Breast epithelium (tissue), 4 donors: Measurements from ENCODE around the gene ABCA4. TPM values are rescaled to one million over a fixed set of nuclear protein-coding genes. Genes with fewer than 3 reads are reported as not detected.

ENCODE experiments used
- DNase-seq, 2 donors: peaks; one replicate each; pipeline ENCODE4 v3.0.0-alpha.2; 2019; ENCODE audit warnings: low spot score in 2 of 2
- H3K27ac ChIP-seq, 2 donors: fragments of 200-600 bp; sonication (generic) in 1 of 2; one replicate each; pipeline ENCODE4 v1.5.1; 2016 to 2019; ENCODE audit warnings: mild to moderate bottlenecking in 1 of 2
- H3K27me3 ChIP-seq, 2 donors: fragments of 200-600 bp; sonication (generic) in 1 of 2; one replicate each; pipeline versions ENCODE4 v1.5.1 to v1.6.0; 2017 to 2019; ENCODE audit warnings: control low read depth in 1 of 2, mild to moderate bottlenecking in 1 of 2
- H3K36me3 ChIP-seq: fragments of 200-600 bp; one replicate; pipeline ENCODE4 v1.5.1; 2019
- H3K4me1 ChIP-seq, 2 donors: fragments of 200-600 bp; sonication (generic); one replicate each; pipeline ENCODE4 v1.5.1; 2016 to 2019; ENCODE audit warnings: control low read depth in 1 of 2
- H3K4me3 ChIP-seq, 3 donors: fragments of 200-600 bp; sonication (generic); 1 replicate in 2 of 3; 2 replicates in 1 of 3; pipeline ENCODE4 v1.5.1; 2016 to 2019; ENCODE audit warnings: mild to moderate bottlenecking in 3 of 3, moderate library complexity in 2 of 3
- H3K9me3 ChIP-seq, 2 donors: fragments of 200-600 bp; sonication (generic) in 1 of 2; one replicate each; pipeline ENCODE4 v1.5.1; 2016 to 2019; ENCODE audit warnings: control low read depth in 1 of 2
- CTCF ChIP-seq, 3 donors: fragments of 450-650 bp; IDR thresholded peaks; one replicate each; pipeline ENCODE4 v1.5.1; 2016 to 2017; ENCODE audit warnings: antibody characterized with exemption in 3 of 3, mild to moderate bottlenecking in 3 of 3, moderate library complexity in 3 of 3
- POLR2A ChIP-seq: fragments of 450-650 bp; IDR thresholded peaks from one replicate; pipeline ENCODE4 v1.6.1; 2016; ENCODE audit warnings: antibody characterized with exemption, mild to moderate bottlenecking, moderate library complexity
- POLR2AphosphoS5 ChIP-seq, 3 donors: sonication (generic); formaldehyde crosslinking; IDR thresholded peaks; one replicate each; pipeline ENCODE4 v1.6.1; 2017; ENCODE audit warnings: antibody characterized with exemption in 3 of 3
- intact Hi-C: fragments of 100-400 bp; cut with DNase I; formaldehyde crosslinking; loops from one replicate; pipeline ENCODE4 v1.15.1; 2023; ENCODE audit warnings: low total_unique reads
- total RNA-seq, 3 donors: library from RNA; depleted of rRNA; stranded (reverse); fragments of >200 nt; gene quantifications; one replicate each; pipeline ENCODE4 v1.1.0, GENCODE V29; 2016

Gene ABCA4
- total RNA-seq, 3 donors from 2014 or later: 0.16 to 3.5 (median 1.3) TPM

- Histone ChIP-seq H3K36me3 (no peaks in the 10 kb centered on the region), H3K27me3 (no peaks in the 10 kb centered on the region), H3K9me3 (no peaks in the 10 kb centered on the region), H3K4me3 (no peak overlapping the region), H3K27ac (no peak overlapping the region), H3K4me1 (peaks cover 16 to 22% of the 10 kb centered on the region in 2 donors)
- intact Hi-C loops: no loop called here
- TF ChIP-seq POLR2AphosphoS5 (IDR thresholded peaks at IDR 0.05) (no peak), CTCF (IDR thresholded peaks at IDR 0.05) (no peak), POLR2A (no peak)
- DNase-seq: no peak
Observed at GRCh38 chr1:94099303-94099702, 21.6 kb downstream of the ABCA4 start.

GRCh38 chr1:94098585-94099111 is 22.3 kb downstream of the ABCA4 start:
- Histone ChIP-seq H3K36me3 (no peaks in the 10 kb centered on the region), H3K9me3 (no peaks in the 10 kb centered on the region), H3K4me3 (no peak overlapping the region), H3K27ac (no peak overlapping the region), H3K27me3 (no peaks in the 10 kb centered on the region), H3K4me1 (peaks cover 22 to 28% of the 10 kb centered on the region in 2 donors)
- DNase-seq: no peak
- TF ChIP-seq CTCF (IDR thresholded peaks at IDR 0.05) (no peak), POLR2AphosphoS5 (IDR thresholded peaks at IDR 0.05) (no peak)
- intact Hi-C loops: no loop called here

GRCh38 chr1:94096797-94097549 is 24.0 kb downstream of the ABCA4 start:
- DNase-seq: no peak
- TF ChIP-seq POLR2AphosphoS5 (IDR thresholded peaks at IDR 0.05): no peak
- TF ChIP-seq POLR2A: no peak
- TF ChIP-seq CTCF (IDR thresholded peaks at IDR 0.05): no peak
- H3K36me3 ChIP-seq: no peaks in the 10 kb centered on the region
- H3K27ac ChIP-seq: peak overlapping the region; percentile 29 to 95
- no peak overlapping the region for H3K4me3 ChIP-seq
- intact Hi-C loops: no loop called here
- no peaks in the 10 kb centered on the region for H3K27me3 ChIP-seq
- H3K9me3 ChIP-seq: no peaks in the 10 kb centered on the region
- peaks cover 22 to 28% of the 10 kb centered on the region in 2 donors for H3K4me1 ChIP-seq

- peaks cover 19 to 22% of the 10 kb centered on the region in 2 donors for H3K4me1 ChIP-seq
- intact Hi-C loops: no loop called here
- DNase-seq: no peak
Observed at GRCh38 chr1:94095744-94096469, 25.0 kb downstream of the ABCA4 start.

More at GRCh38 chr1:94095744-94096469, 25.0 kb downstream of the ABCA4 start:
- Histone ChIP-seq H3K27me3 (no peaks in the 10 kb centered on the region), H3K36me3 (no peaks in the 10 kb centered on the region), H3K27ac (peak overlapping the region; percentile 78 to 95), H3K9me3 (no peaks in the 10 kb centered on the region), H3K4me3 (no peak overlapping the region)
- TF ChIP-seq POLR2AphosphoS5 (IDR thresholded peaks at IDR 0.05) (no peak), POLR2A (no peak), CTCF (IDR thresholded peaks at IDR 0.05) (no peak)
